ENCODE results near the gene TRMT2B.

TRMT2B gene

GRCh38 chrX:100962811-100963210 is 89.1 kb downstream of the TRMT2B start:
- no peak overlapping the region for H3K4me3 ChIP-seq (ENCODE audit: low read depth, low read length)
- TF ChIP-seq, protein P1, sequence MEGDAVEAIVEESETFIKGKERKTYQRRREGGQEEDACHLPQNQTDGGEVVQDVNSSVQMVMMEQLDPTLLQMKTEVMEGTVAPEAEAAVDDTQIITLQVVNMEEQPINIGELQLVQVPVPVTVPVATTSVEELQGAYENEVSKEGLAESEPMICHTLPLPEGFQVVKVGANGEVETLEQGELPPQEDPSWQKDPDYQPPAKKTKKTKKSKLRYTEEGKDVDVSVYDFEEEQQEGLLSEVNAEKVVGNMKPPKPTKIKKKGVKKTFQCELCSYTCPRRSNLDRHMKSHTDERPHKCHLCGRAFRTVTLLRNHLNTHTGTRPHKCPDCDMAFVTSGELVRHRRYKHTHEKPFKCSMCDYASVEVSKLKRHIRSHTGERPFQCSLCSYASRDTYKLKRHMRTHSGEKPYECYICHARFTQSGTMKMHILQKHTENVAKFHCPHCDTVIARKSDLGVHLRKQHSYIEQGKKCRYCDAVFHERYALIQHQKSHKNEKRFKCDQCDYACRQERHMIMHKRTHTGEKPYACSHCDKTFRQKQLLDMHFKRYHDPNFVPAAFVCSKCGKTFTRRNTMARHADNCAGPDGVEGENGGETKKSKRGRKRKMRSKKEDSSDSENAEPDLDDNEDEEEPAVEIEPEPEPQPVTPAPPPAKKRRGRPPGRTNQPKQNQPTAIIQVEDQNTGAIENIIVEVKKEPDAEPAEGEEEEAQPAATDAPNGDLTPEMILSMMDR (IDR thresholded peaks at IDR 0.05; ENCODE audit: borderline replicate concordance, insufficient read depth, low read depth, low read length): no peak
